Mesendoderm (in vitro differentiated cells): Measurements from ENCODE around the gene ST6GALNAC6.

Experiments
- DNase-seq: peaks from one replicate; pipeline ENCODE4 v3.0.0; 2013
- H2AK5ac ChIP-seq: 2 replicates; pipeline ENCODE4 v1.6.1; 2013; ENCODE audit warnings: low read length, inconsistent platforms
- H2BK120ac ChIP-seq: 2 replicates; pipeline ENCODE4 v1.6.1; 2013; ENCODE audit warnings: low read depth, mild to moderate bottlenecking, low read length, moderate library complexity, mixed read lengths
- H2BK15ac ChIP-seq: replicated peaks from 2 replicates; pipeline ENCODE4 v1.6.1; 2013; ENCODE audit warnings: low read depth, mild to moderate bottlenecking, moderate library complexity
- H2BK5ac ChIP-seq: 2 replicates; pipeline ENCODE4 v1.6.1; 2013; ENCODE audit warnings: low read length, inconsistent platforms
- H3K18ac ChIP-seq: 2 replicates; pipeline ENCODE4 v1.6.1; 2013; ENCODE audit warnings: mild to moderate bottlenecking, low read length, mixed read lengths
- H3K23ac ChIP-seq: one replicate; pipeline ENCODE4 v1.6.1; 2013; ENCODE audit warnings: low read length
- H3K27ac ChIP-seq: 2 replicates; pipeline ENCODE4 v1.5.1; 2013; ENCODE audit warnings: low read depth, mild to moderate bottlenecking, inconsistent platforms, low read length, moderate library complexity
- H3K27me3 ChIP-seq: 2 replicates; pipeline ENCODE4 v1.6.1; 2013; ENCODE audit warnings: low read length, control low read depth, mild to moderate bottlenecking, inconsistent platforms; ENCODE audit not compliant: insufficient read depth, poor library complexity
- H3K36me3 ChIP-seq: 2 replicates; pipeline ENCODE4 v1.6.1; 2013; ENCODE audit warnings: low read length, inconsistent platforms; ENCODE audit not compliant: control insufficient read depth, insufficient read depth
- H3K4ac ChIP-seq: one replicate; pipeline ENCODE4 v1.6.1; 2013; ENCODE audit warnings: low read depth, mild to moderate bottlenecking, low read length, moderate library complexity
- H3K4me1 ChIP-seq: 2 replicates; pipeline ENCODE4 v1.6.1; 2013; ENCODE audit warnings: low read depth, low read length, inconsistent platforms; ENCODE audit not compliant: control insufficient read depth
- H3K4me2 ChIP-seq: 2 replicates; pipeline ENCODE4 v1.6.1; 2013; ENCODE audit warnings: low read length
- H3K4me3 ChIP-seq: 2 replicates; pipeline ENCODE4 v1.5.1; 2013; ENCODE audit warnings: mild to moderate bottlenecking, low read length
- H3K56ac ChIP-seq: one replicate; pipeline ENCODE4 v1.6.1; 2013; ENCODE audit warnings: low read length
- H3K79me1 ChIP-seq: 2 replicates; pipeline ENCODE4 v1.6.1; 2013; ENCODE audit warnings: low read length, inconsistent platforms
- H3K79me2 ChIP-seq: 2 replicates; pipeline ENCODE4 v1.6.1; 2013; ENCODE audit warnings: mild to moderate bottlenecking, low read length; ENCODE audit not compliant: control insufficient read depth, insufficient read depth
- H3K9ac ChIP-seq: 2 replicates; pipeline ENCODE4 v1.6.1; 2013; ENCODE audit warnings: low read length, inconsistent platforms
- H4K5ac ChIP-seq: one replicate; pipeline ENCODE4 v1.6.1; 2013; ENCODE audit warnings: low read length
- H4K8ac ChIP-seq: one replicate; pipeline ENCODE4 v1.6.1; 2013; ENCODE audit warnings: low read depth, mild to moderate bottlenecking, control low read depth, low read length, moderate library complexity
- WGBS: extraction: QIAGEN DNeasy Blood & Tissue Kit; methylation state at CpG from one replicate; pipeline ENCODE4 v1.1.7; 2013; ENCODE audit warnings: low lambda C conversion rate, missing lambda C conversion rate; ENCODE audit not compliant: insufficient coverage; ENCODE audit errors: extremely low coverage; 5-methylcytosine and 5-hydroxymethylcytosine counted together

The ST6GALNAC6 gene

DNA sequence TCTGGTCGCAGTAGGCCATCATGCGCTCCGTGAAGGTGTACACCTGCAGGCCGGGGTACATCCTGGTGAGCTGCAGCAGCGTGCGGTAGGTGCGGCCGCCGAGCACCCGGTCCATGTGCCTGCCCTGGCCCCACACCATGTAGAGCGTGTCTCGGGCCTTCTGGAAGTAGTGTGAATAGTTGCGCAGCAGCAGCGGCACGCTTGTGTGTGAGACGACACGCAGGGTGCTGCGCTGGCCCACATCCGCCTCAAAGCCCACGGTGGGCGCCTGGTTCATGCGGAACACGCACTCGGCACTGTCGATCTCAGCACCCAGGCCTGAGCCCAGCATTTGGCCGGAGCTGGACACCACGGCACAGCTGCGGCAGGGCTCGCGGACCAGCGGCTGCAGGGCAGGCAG is 12.9 kb upstream of the ST6GALNAC6 start:
- no peaks in the 10 kb centered on the region for H3K36me3 ChIP-seq
- H3K23ac ChIP-seq, result no peak overlapping the region
- no peak overlapping the region for H4K5ac ChIP-seq
- H3K18ac ChIP-seq, result no peak overlapping the region
- H2BK120ac ChIP-seq, result no peak overlapping the region
- H3K4me2 ChIP-seq, result no peak overlapping the region
- DNase-seq, result no peak
- WGBS, result no CpG with 5 or more reads among the region's 31 CpGs
- H2AK5ac ChIP-seq, result no peak overlapping the region
- H3K79me2 ChIP-seq, result no peaks in the 10 kb centered on the region
- H2BK15ac ChIP-seq, result no peak overlapping the region
- H3K79me1 ChIP-seq, result no peaks in the 10 kb centered on the region
- H2BK5ac ChIP-seq, result no peak overlapping the region
- no peaks in the 10 kb centered on the region for H3K4me1 ChIP-seq
- no peak overlapping the region for H3K4ac ChIP-seq
- H3K9ac ChIP-seq, result no peak overlapping the region
- H3K27me3 ChIP-seq, result no peaks in the 10 kb centered on the region
- no peak overlapping the region for H3K56ac ChIP-seq
- H3K27ac ChIP-seq, result no peak overlapping the region
- no peak overlapping the region for H3K4me3 ChIP-seq
- H4K8ac ChIP-seq, result no peak overlapping the region

GRCh38 chr9:127910613-127911205 is 11.3 kb upstream of the ST6GALNAC6 start:
- H3K79me2 ChIP-seq, result no peaks in the 10 kb centered on the region
- no peak overlapping the region for H3K18ac ChIP-seq
- no peaks in the 10 kb centered on the region for H3K36me3 ChIP-seq
- no peak overlapping the region for H2BK120ac ChIP-seq
- no peak overlapping the region for H2AK5ac ChIP-seq
- no peak overlapping the region for H3K23ac ChIP-seq
- H2BK5ac ChIP-seq, result no peak overlapping the region
- no peak overlapping the region for H3K4me3 ChIP-seq
- no peak overlapping the region for H2BK15ac ChIP-seq
- no peaks in the 10 kb centered on the region for H3K4me1 ChIP-seq
- no peaks in the 10 kb centered on the region for H3K79me1 ChIP-seq
- no CpG with 5 or more reads among the region's 6 CpGs for WGBS
- H3K9ac ChIP-seq, result no peak overlapping the region
- H3K27ac ChIP-seq, result no peak overlapping the region
- H3K4me2 ChIP-seq, result no peak overlapping the region
- no peaks in the 10 kb centered on the region for H3K27me3 ChIP-seq
- no peak overlapping the region for H4K8ac ChIP-seq
- H4K5ac ChIP-seq, result no peak overlapping the region
- DNase-seq, result peak; percentile 59
- H3K4ac ChIP-seq, result no peak overlapping the region
- no peak overlapping the region for H3K56ac ChIP-seq

GRCh38 chr9:127909839-127910273 is 10.5 kb upstream of the ST6GALNAC6 start:
- Histone ChIP-seq H3K23ac (no peak overlapping the region), H2BK120ac (no peak overlapping the region), H3K27ac (no peak overlapping the region), H4K5ac (no peak overlapping the region), H3K4me1 (no peaks in the 10 kb centered on the region), H4K8ac (no peak overlapping the region), H2AK5ac (no peak overlapping the region), H3K79me2 (no peaks in the 10 kb centered on the region), H2BK15ac (no peak overlapping the region), H3K4ac (no peak overlapping the region), H3K9ac (no peak overlapping the region), H3K27me3 (no peaks in the 10 kb centered on the region), H3K56ac (no peak overlapping the region), H3K36me3 (no peaks in the 10 kb centered on the region), H3K4me2 (no peak overlapping the region), H3K4me3 (no peak overlapping the region), H3K18ac (no peak overlapping the region), H2BK5ac (no peak overlapping the region), H3K79me1 (no peaks in the 10 kb centered on the region)
- no peak for DNase-seq
- WGBS, result no CpG with 5 or more reads among the region's 17 CpGs

DNA sequence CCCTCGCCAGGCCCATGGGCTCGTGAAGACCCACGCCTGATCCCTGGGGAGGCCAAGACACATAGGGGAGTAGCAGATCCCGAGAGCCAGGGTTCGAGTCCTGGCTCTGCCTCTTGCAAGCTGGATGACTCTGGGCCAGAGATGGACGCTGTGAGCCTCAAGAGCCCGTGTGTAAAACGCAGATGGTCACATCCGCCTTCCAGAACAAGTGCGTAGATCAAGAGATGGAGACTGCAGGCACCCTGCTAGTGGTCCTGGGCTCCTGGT is 9.2 kb upstream of the ST6GALNAC6 start:
- H3K4me3 ChIP-seq, result no peak overlapping the region
- H4K8ac ChIP-seq, result no peak overlapping the region
- no peak for DNase-seq
- H3K27ac ChIP-seq, result no peak overlapping the region
- no peak overlapping the region for H2BK5ac ChIP-seq
- no peak overlapping the region for H3K9ac ChIP-seq
- H2AK5ac ChIP-seq, result no peak overlapping the region
- H4K5ac ChIP-seq, result no peak overlapping the region
- no peak overlapping the region for H3K4me2 ChIP-seq
- H3K27me3 ChIP-seq, result no peaks in the 10 kb centered on the region
- no peak overlapping the region for H3K4ac ChIP-seq
- H3K79me2 ChIP-seq, result no peaks in the 10 kb centered on the region
- no peaks in the 10 kb centered on the region for H3K36me3 ChIP-seq
- H3K79me1 ChIP-seq, result no peaks in the 10 kb centered on the region
- no peak overlapping the region for H3K18ac ChIP-seq
- H3K23ac ChIP-seq, result no peak overlapping the region
- no peak overlapping the region for H2BK120ac ChIP-seq
- no peak overlapping the region for H2BK15ac ChIP-seq
- H3K4me1 ChIP-seq, result peaks cover 6% of the 10 kb centered on the region
- H3K56ac ChIP-seq, result no peak overlapping the region
- WGBS, result no CpG with 5 or more reads among the region's 10 CpGs

GRCh38 chr9:127907867-127908659 is 8.7 kb upstream of the ST6GALNAC6 start:
- no peak overlapping the region for H3K4me2 ChIP-seq
- H2BK15ac ChIP-seq, result no peak overlapping the region
- no peak overlapping the region for H3K9ac ChIP-seq
- no peak for DNase-seq
- H3K4me3 ChIP-seq, result no peak overlapping the region
- no peaks in the 10 kb centered on the region for H3K79me1 ChIP-seq
- no peak overlapping the region for H2BK120ac ChIP-seq
- no peak overlapping the region for H2AK5ac ChIP-seq
- no peaks in the 10 kb centered on the region for H3K27me3 ChIP-seq
- no peak overlapping the region for H4K8ac ChIP-seq
- peaks cover 6% of the 10 kb centered on the region for H3K4me1 ChIP-seq
- H3K18ac ChIP-seq, result no peak overlapping the region
- no peaks in the 10 kb centered on the region for H3K36me3 ChIP-seq
- no peak overlapping the region for H3K23ac ChIP-seq
- H2BK5ac ChIP-seq, result no peak overlapping the region
- no peaks in the 10 kb centered on the region for H3K79me2 ChIP-seq
- H4K5ac ChIP-seq, result no peak overlapping the region
- no peak overlapping the region for H3K56ac ChIP-seq
- H3K27ac ChIP-seq, result no peak overlapping the region
- no CpG with 5 or more reads among the region's 35 CpGs for WGBS
- H3K4ac ChIP-seq, result no peak overlapping the region

DNA sequence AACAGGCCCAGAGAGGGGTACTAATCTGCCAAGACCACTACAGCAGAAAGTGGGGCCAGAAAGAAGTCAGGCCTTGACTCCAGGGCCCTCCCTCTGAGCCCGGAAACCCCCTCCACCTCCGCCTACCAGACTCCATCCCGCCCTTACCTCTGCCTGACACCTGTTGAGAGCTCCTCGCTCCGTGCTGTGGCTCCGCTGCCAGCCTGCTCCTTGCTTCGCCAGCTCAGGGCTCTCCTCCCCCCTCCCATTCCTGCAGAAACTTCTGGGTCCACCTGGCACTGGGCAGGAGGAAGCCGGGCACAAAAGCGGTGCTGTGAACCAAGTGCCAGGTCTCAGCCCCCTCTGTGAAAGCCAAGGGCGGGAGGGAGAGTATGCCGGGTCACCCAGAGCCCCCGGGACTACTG is 6.4 kb upstream of the ST6GALNAC6 start:
- Histone ChIP-seq H2AK5ac (no peak overlapping the region), H3K4me2 (no peak overlapping the region), H3K79me2 (no peaks in the 10 kb centered on the region), H3K27ac (no peak overlapping the region), H3K56ac (no peak overlapping the region), H2BK5ac (no peak overlapping the region), H2BK15ac (no peak overlapping the region), H3K79me1 (no peaks in the 10 kb centered on the region), H3K18ac (no peak overlapping the region), H3K4me1 (peaks cover 6% of the 10 kb centered on the region), H3K27me3 (no peaks in the 10 kb centered on the region), H4K5ac (no peak overlapping the region), H3K9ac (no peak overlapping the region), H4K8ac (no peak overlapping the region), H2BK120ac (no peak overlapping the region), H3K36me3 (no peaks in the 10 kb centered on the region), H3K23ac (no peak overlapping the region), H3K4me3 (no peak overlapping the region), H3K4ac (no peak overlapping the region)
- no CpG with 5 or more reads among the region's 12 CpGs for WGBS
- DNase-seq, result no peak
